ENCODE measurements around the gene PRKAG2. TPM values are rescaled to one million over a fixed set of nuclear protein-coding genes. Genes with fewer than 3 reads are reported as not detected.
"Not testable (repeated sequence)": the region's sequence is repeated elsewhere in the genome, so short reads cannot be mapped to it uniquely, and the experiment has no call there.

The PRKAG2 gene
- total and polyA plus RNA-seq, 8 donors, result 19.9 to 302 (median 60.9) TPM

- Histone ChIP-seq H3K27me3 (no peaks in the 10 kb centered on the region), H3K4me3 (no peak overlapping the region), H3K4me1 (peaks cover 31 to 59% (median 38%) of the 10 kb centered on the region in 4 donors), H3K36me3 (peaks cover 0 to 3% (median under 1%) of the 10 kb centered on the region in 4 donors), H3K9me3 (no peaks in the 10 kb centered on the region), H3K27ac (no peak overlapping the region)
- TF ChIP-seq POLR2A (IDR thresholded peaks at IDR 0.05) (no peak), POLR2AphosphoS5 (IDR thresholded peaks at IDR 0.05) (no peak), EP300 (IDR thresholded peaks at IDR 0.05) (no peak)
- TF ChIP-seq, protein P1, sequence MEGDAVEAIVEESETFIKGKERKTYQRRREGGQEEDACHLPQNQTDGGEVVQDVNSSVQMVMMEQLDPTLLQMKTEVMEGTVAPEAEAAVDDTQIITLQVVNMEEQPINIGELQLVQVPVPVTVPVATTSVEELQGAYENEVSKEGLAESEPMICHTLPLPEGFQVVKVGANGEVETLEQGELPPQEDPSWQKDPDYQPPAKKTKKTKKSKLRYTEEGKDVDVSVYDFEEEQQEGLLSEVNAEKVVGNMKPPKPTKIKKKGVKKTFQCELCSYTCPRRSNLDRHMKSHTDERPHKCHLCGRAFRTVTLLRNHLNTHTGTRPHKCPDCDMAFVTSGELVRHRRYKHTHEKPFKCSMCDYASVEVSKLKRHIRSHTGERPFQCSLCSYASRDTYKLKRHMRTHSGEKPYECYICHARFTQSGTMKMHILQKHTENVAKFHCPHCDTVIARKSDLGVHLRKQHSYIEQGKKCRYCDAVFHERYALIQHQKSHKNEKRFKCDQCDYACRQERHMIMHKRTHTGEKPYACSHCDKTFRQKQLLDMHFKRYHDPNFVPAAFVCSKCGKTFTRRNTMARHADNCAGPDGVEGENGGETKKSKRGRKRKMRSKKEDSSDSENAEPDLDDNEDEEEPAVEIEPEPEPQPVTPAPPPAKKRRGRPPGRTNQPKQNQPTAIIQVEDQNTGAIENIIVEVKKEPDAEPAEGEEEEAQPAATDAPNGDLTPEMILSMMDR (IDR thresholded peaks at IDR 0.05), result no peak
- intact Hi-C loops (cut with DNase I; ENCODE audit: low total_unique reads), result no loop called here
- no peak for DNase-seq
- 77 to 98% (median 97%) methylated on average over 5 to 7 of the region's 7 CpGs for WGBS, 5 donors
These were observed 76.5 kb downstream of the PRKAG2 start for GRCh38 chr7:151800391-151800790.

- WGBS, 5 donors, result 96 to 99% (median 97%) methylated on average over 10 to 15 of the region's 15 CpGs
- intact Hi-C loops (cut with DNase I; ENCODE audit: low total_unique reads), result no loop called here
- Histone ChIP-seq H3K9me3 (no peaks in the 10 kb centered on the region), H3K4me1 (peaks cover 35 to 66% (median 44%) of the 10 kb centered on the region in 4 donors), H3K27me3 (no peaks in the 10 kb centered on the region), H3K27ac (peak overlapping the region in 1 of 5 donors; percentile 11), H3K36me3 (peaks cover 0 to 9% (median under 1%) of the 10 kb centered on the region in 4 donors), H3K4me3 (no peak overlapping the region)
- TF ChIP-seq POLR2A (IDR thresholded peaks at IDR 0.05) (no peak), EP300 (IDR thresholded peaks at IDR 0.05) (no peak), POLR2AphosphoS5 (IDR thresholded peaks at IDR 0.05) (no peak)
- TF ChIP-seq, protein P1 (IDR thresholded peaks at IDR 0.05), result no peak
- no peak for DNase-seq
These were observed 77.4 kb downstream of the PRKAG2 start for GRCh38 chr7:151799506-151799905.

DNA sequence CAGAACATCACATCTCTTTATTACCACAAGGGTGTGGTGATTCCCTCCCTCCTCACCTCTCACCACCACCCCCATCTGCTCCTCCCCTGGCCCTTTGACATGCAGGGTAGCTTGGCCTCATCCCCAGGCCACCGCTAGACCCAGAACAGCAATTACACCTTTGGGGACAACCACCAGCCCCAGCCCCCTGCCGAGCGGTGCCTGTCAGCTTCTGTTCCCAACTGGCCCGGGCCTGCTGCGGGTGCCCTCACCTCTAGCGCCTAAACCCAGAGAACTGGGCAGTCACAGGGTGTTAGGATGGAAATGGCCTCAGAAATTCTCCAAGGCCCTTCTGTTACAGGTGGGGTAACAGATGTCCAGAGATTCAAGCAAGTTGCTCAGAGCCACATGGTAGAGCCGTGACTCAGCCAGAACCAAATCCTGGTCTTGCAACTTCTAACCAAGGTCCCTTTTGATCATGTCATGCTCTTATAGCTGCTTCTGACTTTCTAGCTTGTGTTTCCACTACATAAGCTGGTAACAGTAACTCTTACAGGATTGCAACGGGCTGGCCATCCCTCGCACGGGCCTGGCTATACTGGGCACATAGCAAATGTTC lies 78.0 kb downstream of the PRKAG2 start:
- Histone ChIP-seq H3K36me3 (peaks cover 0 to 9% (median 0%) of the 10 kb centered on the region in 4 donors), H3K27me3 (no peaks in the 10 kb centered on the region), H3K27ac (peak overlapping the region in 1 of 5 donors; percentile 72), H3K4me1 (peaks cover 40 to 66% (median 47%) of the 10 kb centered on the region in 4 donors), H3K4me3 (no peak overlapping the region), H3K9me3 (no peaks in the 10 kb centered on the region)
- no peak for DNase-seq
- TF ChIP-seq POLR2AphosphoS5 (IDR thresholded peaks at IDR 0.05), result no peak
- no peak for TF ChIP-seq EP300 (IDR thresholded peaks at IDR 0.05)
- TF ChIP-seq POLR2A (IDR thresholded peaks at IDR 0.05), result no peak
- TF ChIP-seq, protein P1 (IDR thresholded peaks at IDR 0.05), result no peak
- intact Hi-C loops (cut with DNase I; ENCODE audit: low total_unique reads), result no loop called here
- WGBS, 5 donors, result 86 to 95% (median 93%) methylated on average over 10 of the region's 10 CpGs

- WGBS, 5 donors, result 79 to 91% (median 81%) methylated on average over 11 of the region's 11 CpGs
- intact Hi-C loops (cut with DNase I; ENCODE audit: low total_unique reads), result not testable (repeated sequence)
- peak overlapping the region in 4 of 5 donors; percentile 69 to 82 (median 74) for H3K27ac ChIP-seq
These were observed 79.1 kb downstream of the PRKAG2 start for GRCh38 chr7:151797667-151798307.

More at GRCh38 chr7:151797667-151798307, 79.1 kb downstream of the PRKAG2 start:
- not testable (repeated sequence) for H3K4me3 ChIP-seq, H3K27me3 ChIP-seq, H3K36me3 ChIP-seq, H3K9me3 ChIP-seq
- peaks cover 49 to 65% (median 55%) of the 10 kb centered on the region in 4 donors for H3K4me1 ChIP-seq
- peak in 1 of 2 donors; percentile 42 for DNase-seq
- peak in 1 of 3 donors; percentile 10 for TF ChIP-seq POLR2AphosphoS5 (IDR thresholded peaks at IDR 0.05)
